22Rv1 (cell line): ENCODE data around the gene SLC13A3.

Experiments
- H3K27ac ChIP-seq: fragments of 450-650 bp; 2 replicates; pipeline ENCODE4 v1.5.1; 2017
- ZFX ChIP-seq: fragments of 450-650 bp; IDR thresholded peaks from 2 replicates; pipeline ENCODE4 v1.6.1; 2017; ENCODE audit warnings: antibody characterized with exemption, borderline replicate concordance
- TF ChIP-seq, protein P1 (sequence below): fragments of 450-650 bp; IDR thresholded peaks from 2 replicates; pipeline ENCODE4 v1.5.1; 2017; ENCODE audit warnings: mild to moderate bottlenecking

SLC13A3 gene

GRCh38 chr20:46661659-46662058 lies 10.4 kb upstream of the SLC13A3 start:
- no peak overlapping the region for H3K27ac ChIP-seq
- no peak for TF ChIP-seq ZFX
- TF ChIP-seq, protein P1, sequence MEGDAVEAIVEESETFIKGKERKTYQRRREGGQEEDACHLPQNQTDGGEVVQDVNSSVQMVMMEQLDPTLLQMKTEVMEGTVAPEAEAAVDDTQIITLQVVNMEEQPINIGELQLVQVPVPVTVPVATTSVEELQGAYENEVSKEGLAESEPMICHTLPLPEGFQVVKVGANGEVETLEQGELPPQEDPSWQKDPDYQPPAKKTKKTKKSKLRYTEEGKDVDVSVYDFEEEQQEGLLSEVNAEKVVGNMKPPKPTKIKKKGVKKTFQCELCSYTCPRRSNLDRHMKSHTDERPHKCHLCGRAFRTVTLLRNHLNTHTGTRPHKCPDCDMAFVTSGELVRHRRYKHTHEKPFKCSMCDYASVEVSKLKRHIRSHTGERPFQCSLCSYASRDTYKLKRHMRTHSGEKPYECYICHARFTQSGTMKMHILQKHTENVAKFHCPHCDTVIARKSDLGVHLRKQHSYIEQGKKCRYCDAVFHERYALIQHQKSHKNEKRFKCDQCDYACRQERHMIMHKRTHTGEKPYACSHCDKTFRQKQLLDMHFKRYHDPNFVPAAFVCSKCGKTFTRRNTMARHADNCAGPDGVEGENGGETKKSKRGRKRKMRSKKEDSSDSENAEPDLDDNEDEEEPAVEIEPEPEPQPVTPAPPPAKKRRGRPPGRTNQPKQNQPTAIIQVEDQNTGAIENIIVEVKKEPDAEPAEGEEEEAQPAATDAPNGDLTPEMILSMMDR: no peak

DNA sequence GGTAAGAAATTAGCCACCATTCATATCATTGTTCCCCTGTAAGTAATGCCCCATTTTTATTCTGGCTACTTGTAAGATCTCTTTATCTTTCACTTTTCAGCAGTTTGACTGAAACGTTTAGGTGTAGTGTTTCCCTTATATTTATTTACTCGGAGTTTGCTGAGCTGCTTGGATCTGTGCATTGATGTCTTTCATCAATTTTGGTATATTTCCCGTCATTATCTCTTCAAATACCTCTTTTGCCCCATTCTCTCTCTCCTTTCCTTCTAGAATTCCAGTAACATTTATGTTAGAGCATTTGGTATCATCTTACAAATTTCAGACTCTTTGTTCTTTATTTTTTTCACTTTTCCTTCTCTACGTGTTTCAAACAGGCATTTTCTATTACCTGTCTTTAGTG lies 9.2 kb upstream of the SLC13A3 start:
- H3K27ac ChIP-seq: no peak overlapping the region
- TF ChIP-seq, protein P1: no peak
- no peak for TF ChIP-seq ZFX

- no peak overlapping the region for H3K27ac ChIP-seq
- TF ChIP-seq ZFX: no peak
- TF ChIP-seq, protein P1: no peak
Measured at GRCh38 chr20:46657618-46658017, 6.4 kb upstream of the SLC13A3 start.

DNA sequence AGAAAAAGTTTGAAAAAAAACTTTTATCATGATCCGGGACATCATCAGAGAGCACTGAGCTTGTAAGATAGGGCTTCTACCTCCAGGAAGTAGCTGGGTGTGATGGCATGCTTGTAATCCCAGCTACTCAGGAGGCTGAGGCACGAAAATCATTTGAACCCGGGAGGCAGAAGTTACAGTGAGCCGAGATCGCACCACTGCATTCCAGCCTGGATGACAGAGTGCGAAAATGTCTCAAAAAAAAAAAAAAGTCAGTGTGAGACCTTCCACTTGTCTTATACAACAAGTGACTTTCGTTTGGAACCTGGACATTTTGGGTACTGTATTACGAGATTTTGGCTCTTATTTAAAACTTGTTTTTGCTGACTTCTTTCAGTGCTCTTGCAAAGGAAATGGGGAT lies 5.9 kb upstream of the SLC13A3 start:
- H3K27ac ChIP-seq: no peak overlapping the region
- no peak for TF ChIP-seq ZFX
- TF ChIP-seq, protein P1: no peak

DNA sequence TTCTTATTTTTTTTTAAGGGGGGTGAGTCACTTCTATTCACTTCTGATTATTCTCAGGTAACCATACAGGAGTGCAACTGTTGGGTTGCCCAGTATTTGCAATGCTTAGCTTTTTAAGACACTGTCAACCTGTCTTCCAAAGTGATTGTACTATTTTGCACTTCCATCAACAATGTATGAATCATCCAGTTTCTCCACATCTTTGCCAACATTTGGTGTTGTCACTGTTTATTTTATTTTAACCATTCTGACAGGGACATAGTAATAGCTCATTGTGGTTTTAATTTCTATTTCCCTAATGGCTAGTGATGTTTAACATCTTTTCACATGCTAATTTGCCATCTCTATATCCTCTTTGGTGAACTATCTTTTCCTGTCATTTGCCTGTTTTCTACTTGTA lies 1.4 kb upstream of the SLC13A3 start:
- no peak for TF ChIP-seq ZFX
- TF ChIP-seq, protein P1: no peak
- H3K27ac ChIP-seq: no peak overlapping the region

GRCh38 chr20:46650575-46651090 lies 626 bp downstream of the SLC13A3 start:
- no peak for TF ChIP-seq ZFX
- TF ChIP-seq, protein P1: no peak
- H3K27ac ChIP-seq: no peak overlapping the region

GRCh38 chr20:46649965-46650542 lies 1.2 kb downstream of the SLC13A3 start:
- no peak overlapping the region for H3K27ac ChIP-seq
- no peak for TF ChIP-seq ZFX
- TF ChIP-seq, protein P1: no peak
